ENCODE data around the gene S100A14.
A peak's percentile ranks its signal among the peaks of the same experiment; 100 is the strongest.

The S100A14 gene

GRCh38 chr1:153638261-153638660 is 22.1 kb upstream of the S100A14 start:
- WGBS, result 96% methylated on average over 6 of the region's 6 CpGs
- no peaks in the 10 kb centered on the region for H3K9me3 ChIP-seq (ENCODE audit: insufficient read depth, low read depth, low read length)
- H3K27ac ChIP-seq (ENCODE audit: low read depth, low read length), result no peak overlapping the region
- H3K36me3 ChIP-seq (ENCODE audit: insufficient read depth, low read length), result peaks cover 83% of the 10 kb centered on the region
- no peaks in the 10 kb centered on the region for H3K4me1 ChIP-seq (ENCODE audit: insufficient read depth, low read length)
- no peak overlapping the region for H3K4me3 ChIP-seq (ENCODE audit: low read length)
- H3K27me3 ChIP-seq (ENCODE audit: insufficient read depth, low read length), result no peaks in the 10 kb centered on the region
- no peak overlapping the region for H3K9ac ChIP-seq (ENCODE audit: low read depth, low read length)

GRCh38 chr1:153636312-153636711 is 20.2 kb upstream of the S100A14 start:
- H3K27ac ChIP-seq (ENCODE audit: low read depth, low read length), result no peak overlapping the region
- WGBS, result 96% methylated on average over 9 of the region's 9 CpGs
- peaks cover 63% of the 10 kb centered on the region for H3K36me3 ChIP-seq (ENCODE audit: insufficient read depth, low read length)
- H3K4me1 ChIP-seq (ENCODE audit: insufficient read depth, low read length), result no peaks in the 10 kb centered on the region
- no peak overlapping the region for H3K9ac ChIP-seq (ENCODE audit: low read depth, low read length)
- H3K27me3 ChIP-seq (ENCODE audit: insufficient read depth, low read length), result no peaks in the 10 kb centered on the region
- peak overlapping the region; percentile 95; the same call in 1 of the 2 replicates for H3K4me3 ChIP-seq (ENCODE audit: low read length)
- no peaks in the 10 kb centered on the region for H3K9me3 ChIP-seq (ENCODE audit: insufficient read depth, low read depth, low read length)

GRCh38 chr1:153635872-153636271 is 19.7 kb upstream of the S100A14 start:
- peaks cover 59% of the 10 kb centered on the region for H3K36me3 ChIP-seq (ENCODE audit: insufficient read depth, low read length)
- no peaks in the 10 kb centered on the region for H3K27me3 ChIP-seq (ENCODE audit: insufficient read depth, low read length)
- H3K27ac ChIP-seq (ENCODE audit: low read depth, low read length), result no peak overlapping the region
- 89% methylated on average over 7 of the region's 7 CpGs for WGBS
- no peaks in the 10 kb centered on the region for H3K4me1 ChIP-seq (ENCODE audit: insufficient read depth, low read length)
- peak overlapping the region; percentile 95; the same call in 1 of the 2 replicates for H3K4me3 ChIP-seq (ENCODE audit: low read length)
- no peaks in the 10 kb centered on the region for H3K9me3 ChIP-seq (ENCODE audit: insufficient read depth, low read depth, low read length)
- no peak overlapping the region for H3K9ac ChIP-seq (ENCODE audit: low read depth, low read length)

- H3K4me3 ChIP-seq (ENCODE audit: low read length), result peak within 1 kb of the TSS; percentile 95
- H3K27ac ChIP-seq (ENCODE audit: low read depth, low read length), result peak within 1 kb of the TSS; percentile 100
- no peaks in the 10 kb centered on the region for H3K27me3 ChIP-seq (ENCODE audit: insufficient read depth, low read length)
- H3K9me3 ChIP-seq (ENCODE audit: insufficient read depth, low read depth, low read length), result no peaks in the 10 kb centered on the region
- peak within 1 kb of the TSS; percentile 100 for H3K9ac ChIP-seq (ENCODE audit: low read depth, low read length)
- peaks cover 40% of the 10 kb centered on the region for H3K36me3 ChIP-seq (ENCODE audit: insufficient read depth, low read length)
- H3K4me1 ChIP-seq (ENCODE audit: insufficient read depth, low read length), result no peaks in the 10 kb centered on the region
- WGBS, result 2% methylated on average over 65 of the region's 65 CpGs
Observed at GRCh38 chr1:153633754-153634665, 17.9 kb upstream of the S100A14 start, which contains the start of gene CHTOP. CHTOP (plus strand) TSS chr1:153634066; CDS start chr1:153636589, 2,523 bp downstream.

GRCh38 chr1:153633161-153633753 is 17.1 kb upstream of the S100A14 start:
- Histone ChIP-seq H3K27ac (ENCODE audit: low read depth, low read length) (no peak overlapping the region), H3K9ac (ENCODE audit: low read depth, low read length) (peak overlapping the region; percentile 100), H3K4me1 (ENCODE audit: insufficient read depth, low read length) (no peaks in the 10 kb centered on the region), H3K9me3 (ENCODE audit: insufficient read depth, low read depth, low read length) (no peaks in the 10 kb centered on the region), H3K36me3 (ENCODE audit: insufficient read depth, low read length) (peaks cover 33% of the 10 kb centered on the region), H3K4me3 (ENCODE audit: low read length) (peak overlapping the region; percentile 95), H3K27me3 (ENCODE audit: insufficient read depth, low read length) (no peaks in the 10 kb centered on the region)
- WGBS, result 85% methylated on average over 18 of the region's 18 CpGs

- Histone ChIP-seq H3K9me3 (ENCODE audit: insufficient read depth, low read depth, low read length) (no peaks in the 10 kb centered on the region), H3K36me3 (ENCODE audit: insufficient read depth, low read length) (peaks cover 14% of the 10 kb centered on the region), H3K9ac (ENCODE audit: low read depth, low read length) (no peak overlapping the region), H3K27ac (ENCODE audit: low read depth, low read length) (no peak overlapping the region), H3K27me3 (ENCODE audit: insufficient read depth, low read length) (no peaks in the 10 kb centered on the region), H3K4me3 (ENCODE audit: low read length) (no peak overlapping the region), H3K4me1 (ENCODE audit: insufficient read depth, low read length) (peaks cover 6% of the 10 kb centered on the region; the same call in 1 of the 2 replicates)
- WGBS, result 91% methylated on average over 7 of the region's 10 CpGs
Observed at GRCh38 chr1:153631047-153632022, 15.2 kb upstream of the S100A14 start.

- H3K27ac ChIP-seq (ENCODE audit: low read depth, low read length), result no peak overlapping the region
- 95% methylated on average over 7 of the region's 7 CpGs for WGBS
- H3K4me1 ChIP-seq (ENCODE audit: insufficient read depth, low read length), result peaks cover 8% of the 10 kb centered on the region; the same call in 1 of the 2 replicates
- H3K9ac ChIP-seq (ENCODE audit: low read depth, low read length), result no peak overlapping the region
- H3K4me3 ChIP-seq (ENCODE audit: low read length), result no peak overlapping the region
- H3K27me3 ChIP-seq (ENCODE audit: insufficient read depth, low read length), result no peaks in the 10 kb centered on the region
- H3K36me3 ChIP-seq (ENCODE audit: insufficient read depth, low read length), result peaks cover 7% of the 10 kb centered on the region; the same call in 1 of the 2 replicates
- no peaks in the 10 kb centered on the region for H3K9me3 ChIP-seq (ENCODE audit: insufficient read depth, low read depth, low read length)
Observed at GRCh38 chr1:153630384-153630783, 14.3 kb upstream of the S100A14 start.

- H3K36me3 ChIP-seq (ENCODE audit: insufficient read depth, low read length), result peaks cover 7% of the 10 kb centered on the region
- H3K4me1 ChIP-seq (ENCODE audit: insufficient read depth, low read length), result peaks cover 8% of the 10 kb centered on the region; the same call in 1 of the 2 replicates
- no peaks in the 10 kb centered on the region for H3K27me3 ChIP-seq (ENCODE audit: insufficient read depth, low read length)
- no peak overlapping the region for H3K9ac ChIP-seq (ENCODE audit: low read depth, low read length)
- no peak overlapping the region for H3K4me3 ChIP-seq (ENCODE audit: low read length)
- H3K9me3 ChIP-seq (ENCODE audit: insufficient read depth, low read depth, low read length), result no peaks in the 10 kb centered on the region
- WGBS, result 86% methylated on average over 1 of the region's 1 CpG
- H3K27ac ChIP-seq (ENCODE audit: low read depth, low read length), result no peak overlapping the region
Observed at GRCh38 chr1:153629971-153630370, 13.8 kb upstream of the S100A14 start.

- H3K9ac ChIP-seq (ENCODE audit: low read depth, low read length), result no peak overlapping the region
- H3K4me3 ChIP-seq (ENCODE audit: low read length), result no peak overlapping the region
- H3K27ac ChIP-seq (ENCODE audit: low read depth, low read length), result no peak overlapping the region
- peaks cover 7% of the 10 kb centered on the region for H3K36me3 ChIP-seq (ENCODE audit: insufficient read depth, low read length)
- H3K27me3 ChIP-seq (ENCODE audit: insufficient read depth, low read length), result no peaks in the 10 kb centered on the region
- 81% methylated on average over 5 of the region's 5 CpGs for WGBS
- H3K4me1 ChIP-seq (ENCODE audit: insufficient read depth, low read length), result peaks cover 8% of the 10 kb centered on the region; the same call in 1 of the 2 replicates
- no peaks in the 10 kb centered on the region for H3K9me3 ChIP-seq (ENCODE audit: insufficient read depth, low read depth, low read length)
Observed at GRCh38 chr1:153629343-153629665, 13.2 kb upstream of the S100A14 start.

- 70% methylated on average over 4 of the region's 6 CpGs for WGBS
- Histone ChIP-seq H3K36me3 (ENCODE audit: insufficient read depth, low read length) (peaks cover 7% of the 10 kb centered on the region), H3K9me3 (ENCODE audit: insufficient read depth, low read depth, low read length) (no peaks in the 10 kb centered on the region), H3K9ac (ENCODE audit: low read depth, low read length) (no peak overlapping the region), H3K4me3 (ENCODE audit: low read length) (no peak overlapping the region), H3K27me3 (ENCODE audit: insufficient read depth, low read length) (no peaks in the 10 kb centered on the region), H3K27ac (ENCODE audit: low read depth, low read length) (no peak overlapping the region), H3K4me1 (ENCODE audit: insufficient read depth, low read length) (peaks cover 8% of the 10 kb centered on the region; the same call in 1 of the 2 replicates)
Observed at GRCh38 chr1:153628638-153629342, 12.7 kb upstream of the S100A14 start.

All from HUES64 (cell line).